Central memory CD4-positive, alpha-beta T cell (primary cell): ENCODE measurements around the gene PRX.
A peak's percentile ranks its signal among the peaks of the same experiment; 100 is the strongest.

ENCODE experiments used
- DNase-seq: peaks from one replicate; pipeline ENCODE4 v3.0.0; 2022

PRX gene

DNA sequence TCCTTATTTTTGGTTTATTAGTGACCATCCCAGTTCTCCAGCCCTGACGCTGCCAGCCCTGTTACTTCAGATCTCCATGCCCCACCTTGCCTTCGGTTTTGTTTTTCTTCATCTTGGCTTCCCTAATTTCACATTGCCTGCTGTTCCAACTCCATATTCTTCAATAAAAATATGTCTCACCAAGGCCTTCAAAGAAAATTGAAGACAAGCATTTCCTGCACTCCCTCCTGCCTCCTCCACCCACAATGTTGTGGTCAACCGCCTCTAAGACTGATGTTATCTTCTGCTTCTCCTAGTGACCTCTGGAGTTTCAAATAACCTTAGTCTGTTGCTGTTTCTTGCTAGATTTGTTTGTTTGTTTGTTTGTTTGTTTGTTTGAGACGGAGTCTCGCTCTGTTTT is 50.1 kb downstream of the PRX start:
- DNase-seq, result no peak

DNA sequence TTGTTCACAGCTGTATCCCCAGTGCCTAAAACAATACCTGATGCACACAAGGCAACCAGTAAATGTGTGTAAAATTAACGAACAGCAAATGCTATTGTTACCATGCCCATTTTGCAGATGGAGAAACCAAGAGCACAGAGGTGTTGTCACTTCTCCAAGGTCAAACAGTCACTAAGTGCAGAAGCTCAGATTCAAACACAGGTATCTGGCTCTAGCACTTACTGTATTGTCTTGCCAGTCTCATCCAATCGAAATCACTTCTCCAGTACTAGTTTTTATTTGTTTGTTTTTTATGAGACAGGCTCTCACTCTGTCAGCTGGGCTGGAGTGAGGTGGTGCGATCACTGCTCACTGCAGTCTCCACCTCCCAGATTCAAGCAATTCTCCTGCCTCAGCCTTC is 51.0 kb downstream of the PRX start:
- no peak for DNase-seq

DNA sequence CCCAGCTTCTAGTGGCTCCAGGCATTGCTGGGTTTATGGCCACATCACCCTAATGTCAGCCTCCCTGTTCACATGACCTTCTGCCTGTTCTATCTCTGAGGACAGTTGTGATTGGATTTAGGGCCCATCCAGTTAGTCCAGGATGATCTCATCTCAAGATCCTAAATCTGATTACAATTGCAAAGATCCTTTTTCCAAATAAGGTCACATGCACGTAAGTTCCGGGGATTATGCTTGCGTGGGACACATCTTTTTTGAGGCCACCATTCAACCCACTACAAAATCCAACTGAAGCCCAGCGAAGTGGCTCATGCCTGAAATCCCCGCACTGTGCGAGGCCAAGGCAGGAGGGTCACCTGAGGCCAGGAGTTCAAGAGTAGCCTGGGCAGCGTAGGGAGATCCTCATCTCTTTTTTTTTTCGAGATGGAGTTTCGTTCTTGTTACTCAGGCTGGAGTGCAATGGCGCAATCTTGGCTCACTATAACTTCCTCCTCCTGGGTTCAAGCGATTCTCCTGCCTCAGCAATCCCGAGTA is 52.4 kb downstream of the PRX start:
- DNase-seq, result no peak

DNA sequence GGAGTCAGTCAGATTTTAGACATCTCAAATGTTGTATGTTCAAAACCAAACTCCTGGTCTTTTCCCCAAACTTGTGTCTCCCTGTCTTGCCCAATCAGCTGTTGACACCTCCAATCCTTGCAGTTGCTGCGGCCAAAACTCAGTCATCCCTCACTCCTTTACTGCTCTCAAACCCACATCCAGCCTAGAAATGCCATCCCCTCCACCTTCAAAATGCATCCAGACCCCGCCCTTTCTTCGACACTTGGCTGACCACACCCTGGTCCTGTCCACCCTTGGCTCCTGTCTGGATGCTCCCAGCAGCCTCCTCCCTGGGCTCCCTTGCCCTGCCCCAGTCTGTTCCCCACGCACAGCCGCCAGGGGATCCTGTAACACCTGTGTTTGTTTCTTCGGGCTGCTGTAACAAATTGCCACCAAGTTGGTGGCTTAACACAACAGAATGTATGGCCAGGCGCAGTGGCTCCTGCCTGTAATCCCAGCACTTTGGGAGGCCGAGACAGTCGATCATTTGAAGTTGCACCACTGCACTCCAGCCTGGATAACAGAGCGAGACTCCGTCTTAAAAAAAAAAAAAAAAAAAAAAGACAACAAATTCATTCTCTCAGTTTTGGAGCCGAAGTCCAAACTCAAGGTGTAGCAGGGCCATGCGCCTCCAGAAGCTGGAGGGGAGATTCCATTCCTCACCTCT is 53.0 kb downstream of the PRX start:
- DNase-seq, result no peak

DNA sequence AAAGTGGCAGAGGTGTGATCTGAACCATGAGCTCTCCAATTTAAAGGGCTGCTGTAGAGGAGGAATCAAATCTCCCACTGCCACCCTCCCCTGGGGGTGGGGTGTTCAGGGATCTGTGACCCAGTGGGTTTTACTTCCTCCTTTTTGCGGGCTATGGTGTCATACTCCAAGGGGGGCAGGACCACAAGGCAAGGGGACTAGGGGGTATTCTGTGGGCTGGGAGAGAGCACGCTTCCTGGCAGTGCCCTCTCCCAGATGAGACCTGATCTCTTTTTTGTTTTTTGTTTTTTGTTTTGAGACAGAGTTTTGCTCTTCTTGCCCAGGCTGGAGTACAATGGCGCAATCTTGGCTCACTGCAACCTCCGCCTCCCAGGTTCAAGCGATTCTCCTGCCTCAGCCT is 54.4 kb downstream of the PRX start:
- DNase-seq, result no peak

DNA sequence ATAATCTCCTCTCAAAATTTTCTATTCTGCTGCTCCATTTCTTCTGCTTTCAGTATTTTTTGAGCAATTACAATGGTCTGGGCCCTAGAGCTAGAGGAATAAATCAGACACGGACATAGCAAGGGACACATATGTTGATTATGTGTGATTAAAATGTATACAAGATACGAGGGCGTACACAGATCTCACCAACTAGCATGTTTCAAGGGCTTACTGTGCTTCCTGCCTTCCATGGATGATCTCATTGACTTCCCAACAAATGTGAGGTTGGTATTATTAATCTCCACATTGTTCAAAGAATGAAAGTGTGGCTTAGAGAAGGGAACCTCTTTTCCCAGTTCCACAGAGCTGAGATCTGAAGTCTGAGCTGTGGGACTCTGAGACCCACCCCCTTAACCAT is 55.5 kb downstream of the PRX start:
- DNase-seq, result no peak

DNA sequence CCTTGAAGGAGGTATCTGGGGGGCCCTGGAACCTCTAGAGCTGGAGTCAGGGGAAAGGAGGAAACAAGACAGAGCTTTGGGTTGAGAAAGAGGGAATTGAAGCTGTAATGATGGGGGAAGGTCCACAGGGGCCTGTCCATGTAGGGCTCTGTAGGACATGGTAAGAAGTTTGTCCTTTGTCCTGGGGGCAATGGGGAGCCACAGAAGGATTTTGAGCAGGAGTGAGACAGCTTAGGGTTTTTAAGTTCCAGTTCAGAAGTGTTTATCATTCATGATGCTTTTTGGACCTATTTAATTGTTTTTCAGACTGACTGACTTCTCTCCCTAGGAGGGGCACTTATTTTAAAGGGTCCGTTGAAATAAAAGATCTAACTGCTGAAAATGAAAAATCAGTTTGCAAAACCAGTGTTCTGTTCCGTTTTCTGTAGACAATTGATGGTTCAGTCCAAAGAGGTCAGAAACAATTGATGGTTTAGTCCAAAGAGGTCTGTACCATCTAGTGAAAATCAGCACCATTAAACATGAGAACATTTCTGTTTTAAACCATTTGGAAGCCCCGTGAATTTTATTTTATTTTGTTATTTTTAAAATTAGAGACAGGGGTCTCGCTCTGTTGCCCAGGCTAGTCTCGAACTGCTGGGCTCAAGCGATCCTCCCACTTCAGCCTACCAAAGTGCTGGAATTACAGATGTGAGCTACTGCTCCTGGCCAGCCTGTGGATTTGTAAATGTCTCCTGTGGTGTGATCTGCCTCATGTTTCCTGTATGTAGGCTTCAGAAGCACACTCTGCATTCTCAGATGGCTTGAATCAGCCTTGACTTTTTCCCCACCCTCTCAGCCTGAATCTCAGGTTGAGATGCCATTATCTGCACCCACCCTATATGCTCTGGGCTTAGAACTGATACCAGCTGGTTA is 56.2 kb downstream of the PRX start:
- DNase-seq, result no peak

DNA sequence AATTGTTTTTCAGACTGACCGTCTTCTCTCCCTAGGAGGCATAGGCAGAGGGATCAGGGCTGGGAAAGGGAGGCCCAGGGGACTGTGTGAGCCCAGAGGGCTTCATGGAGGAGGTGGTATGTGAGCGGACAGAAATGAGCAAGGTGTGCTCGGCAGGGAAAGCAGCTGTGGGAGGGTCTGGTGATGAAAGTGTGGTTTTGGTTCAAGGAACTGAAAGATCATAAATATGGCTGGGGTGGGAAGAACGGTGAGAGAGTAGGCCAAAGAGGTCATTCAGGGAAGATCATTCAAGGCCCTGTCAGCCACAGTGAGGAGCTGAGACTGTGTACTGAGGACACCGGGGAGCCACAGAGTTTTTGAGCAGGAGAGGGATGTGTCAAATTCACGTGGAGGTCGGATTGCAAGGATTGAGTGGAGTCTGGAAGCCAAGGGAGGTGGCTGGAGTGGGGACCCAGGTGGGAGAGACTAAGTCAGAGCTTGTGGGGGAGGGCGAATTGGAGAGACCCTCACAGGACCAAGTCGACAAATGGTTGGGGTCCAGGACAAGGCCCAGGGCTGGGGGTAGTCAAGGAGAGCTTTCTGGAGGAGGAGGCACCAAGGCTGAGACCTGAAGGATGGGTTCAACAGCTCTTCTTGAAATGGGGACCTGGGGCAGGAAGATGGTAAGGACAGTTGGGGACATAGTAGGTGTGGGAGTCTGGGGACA is 57.0 kb downstream of the PRX start:
- DNase-seq, result no peak

DNA sequence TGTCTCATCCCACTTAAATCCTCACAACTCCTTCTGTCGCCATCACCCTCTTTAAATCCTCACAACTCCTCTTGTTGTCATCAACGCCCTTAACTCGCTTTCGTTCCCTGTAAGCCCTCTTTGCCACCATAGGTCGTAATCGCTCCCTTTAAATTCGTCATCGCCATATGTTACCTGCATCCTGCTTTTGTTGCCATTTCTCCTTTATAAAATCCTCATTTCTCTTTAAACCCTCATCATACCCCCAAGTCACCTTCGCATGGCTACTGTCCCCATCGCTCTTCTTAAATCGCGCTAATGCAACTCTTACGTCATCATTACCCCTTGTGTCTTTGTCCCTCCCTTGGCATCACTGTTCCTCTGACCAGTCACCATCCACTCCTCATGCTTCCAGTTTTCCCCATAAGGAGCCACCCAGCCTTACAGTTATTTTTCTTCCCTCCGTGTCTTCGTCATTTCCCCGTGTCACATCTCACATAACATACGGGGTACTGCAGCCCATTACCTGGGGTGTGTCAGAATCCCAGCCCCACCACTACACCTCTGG is 64.1 kb downstream of the PRX start:
- no peak for DNase-seq

DNA sequence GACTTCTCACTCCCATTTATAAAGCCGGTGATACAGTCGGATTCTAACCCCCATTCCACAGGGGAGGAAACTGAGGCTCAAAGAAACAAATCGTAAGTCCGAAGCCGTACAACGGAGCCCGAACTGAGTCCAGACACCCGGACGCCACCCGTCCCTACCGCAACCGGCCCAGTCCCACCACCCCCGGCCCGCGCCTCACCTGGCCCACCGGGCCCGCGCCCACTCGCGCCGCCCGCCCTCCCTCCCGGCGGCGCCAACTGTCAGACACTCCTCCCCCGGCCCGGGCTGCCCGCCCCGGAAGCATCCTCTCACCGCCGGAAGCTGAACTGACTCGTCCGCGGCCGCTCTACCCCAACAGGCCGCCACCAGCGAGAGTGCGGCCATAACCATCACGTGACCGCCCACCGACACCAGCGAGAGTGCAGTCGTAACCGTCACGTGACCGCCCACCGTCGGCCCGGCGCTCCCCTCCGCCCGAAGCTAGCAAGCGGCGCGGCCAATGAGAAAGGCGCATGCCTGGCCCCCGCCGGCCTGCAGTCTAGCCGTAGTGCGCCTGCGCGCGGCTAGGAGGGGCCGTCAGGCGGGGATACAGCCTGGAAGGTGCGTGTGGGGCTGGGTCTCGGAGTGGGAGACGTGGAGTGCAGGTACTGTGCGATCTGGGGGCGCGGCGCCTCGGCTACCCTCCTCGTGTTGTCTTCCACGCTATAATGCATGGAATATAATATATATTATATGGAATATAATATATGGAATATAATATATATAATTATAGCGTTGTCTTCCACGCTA is 64.9 kb downstream of the PRX start, which contains the start of the genes C19orf47 and PLD3:
Gene C19orf47, minus strand, starts transcription at position 273 of the 789 bp plus-strand sequence. CDS start 6,540 bp downstream, outside the sequence.
Gene PLD3, plus strand, starts transcription at position 571 of the 789 bp plus-strand sequence. CDS start 17,789 bp downstream, outside the sequence.
- peak; percentile 99 for DNase-seq

DNA sequence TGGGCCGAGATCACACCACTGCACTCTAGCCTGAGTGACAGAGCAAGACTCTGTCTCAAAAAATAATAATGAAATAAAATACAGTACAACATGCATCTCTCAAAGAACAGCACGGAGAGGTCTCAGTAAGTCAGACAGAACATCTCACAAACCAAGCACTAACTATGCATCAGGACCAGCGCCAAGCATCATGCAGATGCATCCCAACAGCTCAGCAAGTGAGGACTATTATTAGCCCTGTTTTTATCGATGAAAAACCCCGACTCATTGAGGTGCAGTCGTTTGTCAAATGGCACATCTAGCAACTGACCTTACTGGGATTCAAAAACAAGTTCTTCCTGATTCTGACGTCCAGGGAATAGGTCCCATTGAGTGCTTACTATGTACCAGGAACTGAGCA is 68.8 kb downstream of the PRX start:
- DNase-seq, result no peak
